GM21717 (cell line): ENCODE data around the gene ALOX5AP.

ENCODE experiments used
- ATAC-seq: cut with Tn5 transposase; IDR thresholded peaks from one replicate; pipeline ENCODE4 v1.9.1; 2021; ENCODE audit warnings: mild to moderate bottlenecking, moderate library complexity; ENCODE audit not compliant: unreplicated experiment

ALOX5AP gene

GRCh38 chr13:30714629-30715371 lies 20.5 kb upstream of the ALOX5AP start:
- no peak for ATAC-seq

GRCh38 chr13:30715372-30715756 lies 20.0 kb upstream of the ALOX5AP start:
- ATAC-seq = no peak

- no peak for ATAC-seq
Measured at GRCh38 chr13:30715837-30716236, 19.5 kb upstream of the ALOX5AP start.

GRCh38 chr13:30718661-30719524 lies 16.4 kb upstream of the ALOX5AP start:
- no peak for ATAC-seq

GRCh38 chr13:30719525-30719914 lies 15.8 kb upstream of the ALOX5AP start:
- no peak for ATAC-seq

GRCh38 chr13:30720172-30720869 lies 15.0 kb upstream of the ALOX5AP start:
- peak; percentile 71 for ATAC-seq

GRCh38 chr13:30721936-30722335 lies 13.4 kb upstream of the ALOX5AP start:
- ATAC-seq = no peak

- ATAC-seq = no peak
Measured at GRCh38 chr13:30722361-30722760, 13.0 kb upstream of the ALOX5AP start.

- no peak for ATAC-seq
Measured at GRCh38 chr13:30724778-30725177, 10.6 kb upstream of the ALOX5AP start.

GRCh38 chr13:30725326-30726085 lies 9.8 kb upstream of the ALOX5AP start:
- ATAC-seq = no peak

- ATAC-seq = no peak
Measured at GRCh38 chr13:30726192-30726591, 9.2 kb upstream of the ALOX5AP start.

GRCh38 chr13:30727491-30728355 lies 7.6 kb upstream of the ALOX5AP start:
- ATAC-seq = no peak

GRCh38 chr13:30729801-30730200 lies 5.5 kb upstream of the ALOX5AP start:
- no peak for ATAC-seq

GRCh38 chr13:30730526-30730925 lies 4.8 kb upstream of the ALOX5AP start:
- ATAC-seq = no peak

GRCh38 chr13:30731361-30732045 lies 3.8 kb upstream of the ALOX5AP start:
- ATAC-seq = no peak

- no peak for ATAC-seq
Measured at GRCh38 chr13:30732046-30732390, 3.3 kb upstream of the ALOX5AP start.

GRCh38 chr13:30734439-30734838 lies 904 bp upstream of the ALOX5AP start:
- no peak for ATAC-seq

GRCh38 chr13:30735872-30736175 lies 481 bp downstream of the ALOX5AP start:
- no peak for ATAC-seq

- no peak for ATAC-seq
Measured at GRCh38 chr13:30736461-30737320, 1.3 kb downstream of the ALOX5AP start.
